Heart left ventricle (tissue), 13 donors: ENCODE results near the gene ALPP.

Source experiments
- CTCF ChIP-seq, 12 donors: fragments of 200-600 bp; sonication (generic) in 4 of 12; IDR thresholded peaks; one replicate each; pipeline versions ENCODE4 v1.5.0 to v1.8.0; 2018 to 2022; ENCODE audit warnings: antibody characterized with exemption in 12 of 12, mild to moderate bottlenecking in 5 of 12
- POLR2A ChIP-seq, 2 donors: fragments of 450-650 bp; IDR thresholded peaks; one replicate each; pipeline ENCODE4 v1.6.1; 2017; ENCODE audit warnings: antibody characterized with exemption in 2 of 2, mild to moderate bottlenecking in 2 of 2, moderate library complexity in 2 of 2
- donor health status: ischemic (EF 13 %, LVEDD 7.1; RV severe dilation, severe dysfunction).
- donor health status: DM: no; HTN: yes; CAD: no.
- donor health status: DM: no; HTN: no; CAD: no.
- donor health status: ischemic (EF 25% LVEDD 6.9; RV normal size, moderate dysfunction).
- donor health status: ischemic (EF 25% LVEDD 5.7; RV mildly dilated, moderate dysfunction).
- donor health status: ischemic (EF 35%, LVEDD 5.7; RV mildly dilated, moderate dysfunction).
- donor health status: nonischemic (EF 11% LVEDD 7.7; RV severe dilation, severe dysfunction).
- donor health status: DM: yes; HTN: yes; CAD: no.
- donor health status: PGD.
- donor health status: ischemic (EF 29% LVEDD 5.4; RV normal size, mild dysfunction).
- donor health status: nonischemic (EF 23%, LVEDD 6.1; RV moderate dilation, normal function).

- no peak for TF ChIP-seq CTCF (IDR thresholded peaks at IDR 0.05)
- TF ChIP-seq POLR2A (IDR thresholded peaks at IDR 0.05), result no peak
These were observed 4.2 kb upstream of the ALPP start for GRCh38 chr2:232374356-232374755.
